ENCODE results near the gene ZBTB42. TPM values are rescaled to one million over a fixed set of nuclear protein-coding genes. Genes with fewer than 3 reads are reported as not detected.

The ZBTB42 gene
- total RNA-seq, 2 donors from 2014 or later: 10.6 to 21.8 TPM

- Histone ChIP-seq H3K27me3 (no peaks in the 10 kb centered on the region), H3K4me3 (no peak overlapping the region), H3K36me3 (replicated peaks in 1 of 2; ENCODE audit: insufficient read depth in 1 of 2, low read depth in 2 of 2) (peaks cover 0 to 2% of the 10 kb centered on the region in 2 donors), H3K9me3 (no peaks in the 10 kb centered on the region), H3K27ac (peak overlapping the region in 2 of 4 donors; percentile 22 to 57), H3K4me1 (peaks cover 78% of the 10 kb centered on the region)
- peak in 1 of 3 donors; percentile 30 for TF ChIP-seq POLR2A (IDR thresholded peaks at IDR 0.05)
- TF ChIP-seq CTCF (IDR thresholded peaks at IDR 0.05): no peak
- ATAC-seq (no peak), DNase-seq (peak in 2 of 4 donors; percentile 68 to 75)
- 69 to 78% methylated on average over 16 to 29 of the region's 31 CpGs for WGBS, 2 donors
- intact Hi-C loops (cut with DNase I): no loop called here
Measured at GRCh38 chr14:104789752-104790743, 10.9 kb upstream of the ZBTB42 start.

DNA sequence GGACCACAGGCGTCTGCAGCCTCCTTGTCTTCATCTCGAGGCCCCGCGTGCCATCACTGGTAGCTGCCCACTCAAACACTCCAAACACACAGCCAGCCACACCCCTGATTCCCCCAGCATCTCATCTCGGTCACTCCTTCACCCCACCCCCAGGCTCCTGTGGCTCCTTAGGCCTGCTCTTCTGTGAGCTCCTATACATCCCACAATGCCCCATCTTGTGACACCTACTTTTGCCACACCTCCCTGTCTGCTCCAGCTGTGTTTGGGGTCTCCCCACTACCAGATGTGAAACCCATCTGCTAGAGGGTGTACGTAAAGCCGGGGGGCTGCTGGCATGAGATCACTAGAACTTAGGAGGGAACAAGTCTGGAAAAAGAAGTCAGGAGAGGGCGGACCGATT lies 9.5 kb upstream of the ZBTB42 start:
- H3K27ac ChIP-seq: peak overlapping the region in 2 of 4 donors; percentile 60 to 75
- WGBS, 2 donors: 87 to 94% methylated on average over 9 of the region's 9 CpGs
- DNase-seq: no peak
- H3K36me3 ChIP-seq (replicated peaks in 1 of 2; ENCODE audit: insufficient read depth in 1 of 2, low read depth in 2 of 2): peaks cover 0 to 2% of the 10 kb centered on the region in 2 donors
- H3K4me3 ChIP-seq: no peak overlapping the region
- H3K9me3 ChIP-seq: no peaks in the 10 kb centered on the region
- no peaks in the 10 kb centered on the region for H3K27me3 ChIP-seq
- no peak for ATAC-seq
- intact Hi-C loops (cut with DNase I): no loop called here
- H3K4me1 ChIP-seq: peaks cover 80% of the 10 kb centered on the region
- no peak for TF ChIP-seq CTCF (IDR thresholded peaks at IDR 0.05)
- no peak for TF ChIP-seq POLR2A (IDR thresholded peaks at IDR 0.05)

DNA sequence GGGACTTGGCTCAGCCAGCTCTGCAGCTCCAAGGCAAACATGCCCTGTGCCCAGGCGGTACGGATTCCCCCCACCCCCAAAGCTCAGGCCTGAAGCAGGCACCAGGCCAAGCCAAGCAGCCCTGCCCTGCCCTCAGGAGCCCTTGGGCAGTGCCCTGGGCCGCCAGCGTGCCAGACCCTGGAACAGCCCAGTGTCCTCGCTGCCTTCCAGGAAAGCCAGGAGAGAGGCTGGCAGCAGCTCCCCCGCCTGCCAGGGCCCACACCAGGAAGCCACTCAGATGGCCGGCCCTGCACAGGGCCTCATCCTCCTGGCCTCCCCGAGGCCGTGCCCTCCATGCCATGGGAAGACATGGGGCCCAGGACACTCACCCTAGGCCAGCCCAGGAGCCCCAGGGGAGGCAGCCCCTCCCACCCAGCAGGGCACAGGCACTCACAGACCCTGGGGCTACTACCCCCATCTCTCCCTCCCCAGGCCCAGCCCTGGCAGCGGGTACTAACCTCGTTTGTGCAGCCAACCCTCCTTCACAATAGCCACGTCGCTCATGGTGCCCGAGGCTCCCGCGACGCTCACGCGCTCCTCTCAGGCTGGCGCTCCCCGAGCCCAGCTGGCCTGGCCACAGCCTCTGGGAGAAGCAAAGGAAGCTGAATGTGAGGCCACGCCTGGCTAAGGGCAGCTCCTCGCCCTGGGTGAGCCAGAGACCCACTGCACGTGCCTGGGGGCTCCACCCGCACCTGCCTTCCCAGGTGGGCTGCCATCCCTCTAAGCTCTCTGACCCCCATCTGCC lies 8.6 kb upstream of the ZBTB42 start:
- Histone ChIP-seq H3K9me3 (no peaks in the 10 kb centered on the region), H3K27me3 (no peaks in the 10 kb centered on the region), H3K27ac (peak overlapping the region; percentile 10 to 75 (median 51)), H3K4me1 (peaks cover 81% of the 10 kb centered on the region), H3K4me3 (no peak overlapping the region), H3K36me3 (replicated peaks in 1 of 2; ENCODE audit: insufficient read depth in 1 of 2, low read depth in 2 of 2) (peaks cover 0 to 2% of the 10 kb centered on the region in 2 donors)
- TF ChIP-seq POLR2A (IDR thresholded peaks at IDR 0.05): peak in 1 of 3 donors; percentile 31
- no peak for TF ChIP-seq CTCF (IDR thresholded peaks at IDR 0.05)
- DNase-seq (peak; percentile 81 to 92 (median 86)), ATAC-seq (peak; percentile 42)
- intact Hi-C loops (cut with DNase I): no loop called here
- 31 to 48% methylated on average over 14 to 25 of the region's 25 CpGs for WGBS, 2 donors

- peaks cover 78% of the 10 kb centered on the region for H3K4me1 ChIP-seq
- H3K27ac ChIP-seq: peak overlapping the region in 3 of 4 donors; percentile 10 to 75 (median 60)
- no peak for DNase-seq
- peaks cover 0 to 2% of the 10 kb centered on the region in 2 donors for H3K36me3 ChIP-seq (replicated peaks in 1 of 2; ENCODE audit: insufficient read depth in 1 of 2, low read depth in 2 of 2)
- ATAC-seq: no peak
- WGBS, 2 donors: 72 to 79% methylated on average over 12 to 16 of the region's 16 CpGs
- intact Hi-C loops (cut with DNase I): no loop called here
- TF ChIP-seq CTCF (IDR thresholded peaks at IDR 0.05) (no peak), POLR2A (IDR thresholded peaks at IDR 0.05) (no peak)
- no peak overlapping the region for H3K4me3 ChIP-seq
- no peaks in the 10 kb centered on the region for H3K27me3 ChIP-seq
- H3K9me3 ChIP-seq: no peaks in the 10 kb centered on the region
Measured at GRCh38 chr14:104792945-104793702, 7.8 kb upstream of the ZBTB42 start.
